ENCODE data around the gene SYDE1. TPM values are rescaled to one million over a fixed set of nuclear protein-coding genes. Genes with fewer than 3 reads are reported as not detected.

SYDE1 gene
- total RNA-seq, 1 donor from 2014 or later = 23.7 TPM

- DNase-seq (ENCODE audit: extremely low spot score, unreplicated experiment) = no peak
- Mint-ChIP-seq H3K36me3 (no peaks in the 10 kb centered on the region), H3K9me3 (no peaks in the 10 kb centered on the region), H3K4me3 (no peak overlapping the region), H3K27me3 (peaks cover 4% of the 10 kb centered on the region), H3K27ac (peak overlapping the region; percentile 54), H3K4me1 (ENCODE audit: unreplicated experiment) (peaks cover 8% of the 10 kb centered on the region)
- no peak for TF ChIP-seq CTCF (conservative IDR thresholded peaks at IDR 0.05)
Observed at GRCh38 chr19:15138427-15138826, 31.2 kb downstream of the SYDE1 start.

GRCh38 chr19:15141143-15141542, 33.9 kb downstream of the SYDE1 start:
- H3K4me3 Mint-ChIP-seq = no peak overlapping the region
- peaks cover 4% of the 10 kb centered on the region for H3K27me3 Mint-ChIP-seq
- H3K27ac Mint-ChIP-seq = no peak overlapping the region
- H3K36me3 Mint-ChIP-seq = no peaks in the 10 kb centered on the region
- TF ChIP-seq CTCF (conservative IDR thresholded peaks at IDR 0.05) = no peak
- H3K9me3 Mint-ChIP-seq = no peaks in the 10 kb centered on the region
- peaks cover 5% of the 10 kb centered on the region for H3K4me1 Mint-ChIP-seq (ENCODE audit: unreplicated experiment)
- DNase-seq (ENCODE audit: extremely low spot score, unreplicated experiment) = no peak

- H3K27me3 Mint-ChIP-seq = peaks cover 4% of the 10 kb centered on the region
- H3K4me3 Mint-ChIP-seq = no peak overlapping the region
- no peak for TF ChIP-seq CTCF (conservative IDR thresholded peaks at IDR 0.05)
- H3K36me3 Mint-ChIP-seq = no peaks in the 10 kb centered on the region
- no peaks in the 10 kb centered on the region for H3K4me1 Mint-ChIP-seq (ENCODE audit: unreplicated experiment)
- no peak for DNase-seq (ENCODE audit: extremely low spot score, unreplicated experiment)
- no peaks in the 10 kb centered on the region for H3K9me3 Mint-ChIP-seq
- H3K27ac Mint-ChIP-seq = no peak overlapping the region
Observed at GRCh38 chr19:15142313-15142712, 35.1 kb downstream of the SYDE1 start.

- Mint-ChIP-seq H3K4me1 (ENCODE audit: unreplicated experiment) (no peaks in the 10 kb centered on the region), H3K27me3 (peaks cover 7% of the 10 kb centered on the region), H3K27ac (no peak overlapping the region), H3K4me3 (no peak overlapping the region), H3K36me3 (no peaks in the 10 kb centered on the region), H3K9me3 (no peaks in the 10 kb centered on the region)
- no peak for TF ChIP-seq CTCF (conservative IDR thresholded peaks at IDR 0.05)
- DNase-seq (ENCODE audit: extremely low spot score, unreplicated experiment) = no peak
Observed at GRCh38 chr19:15144046-15144646, 36.9 kb downstream of the SYDE1 start.

- Mint-ChIP-seq H3K27me3 (peaks cover 9% of the 10 kb centered on the region), H3K4me1 (ENCODE audit: unreplicated experiment) (peaks cover 4% of the 10 kb centered on the region), H3K9me3 (no peaks in the 10 kb centered on the region), H3K4me3 (no peak overlapping the region), H3K27ac (no peak overlapping the region), H3K36me3 (no peaks in the 10 kb centered on the region)
- no peak for DNase-seq (ENCODE audit: extremely low spot score, unreplicated experiment)
- no peak for TF ChIP-seq CTCF (conservative IDR thresholded peaks at IDR 0.05)
Observed at GRCh38 chr19:15147090-15147489, 39.9 kb downstream of the SYDE1 start.

GRCh38 chr19:15149737-15150136, 42.5 kb downstream of the SYDE1 start:
- H3K9me3 Mint-ChIP-seq = peaks cover 8% of the 10 kb centered on the region
- no peak for DNase-seq (ENCODE audit: extremely low spot score, unreplicated experiment)
- TF ChIP-seq CTCF (conservative IDR thresholded peaks at IDR 0.05) = no peak
- H3K36me3 Mint-ChIP-seq = no peaks in the 10 kb centered on the region
- H3K4me1 Mint-ChIP-seq (ENCODE audit: unreplicated experiment) = peaks cover 4% of the 10 kb centered on the region
- no peak overlapping the region for H3K4me3 Mint-ChIP-seq
- H3K27me3 Mint-ChIP-seq = peaks cover 17% of the 10 kb centered on the region
- H3K27ac Mint-ChIP-seq = no peak overlapping the region

Measured in type B pancreatic cell (in vitro differentiated cells).